Lung (tissue), 12 donors: ENCODE measurements around the gene RRM2. TPM values are rescaled to one million over a fixed set of nuclear protein-coding genes. Genes with fewer than 3 reads are reported as not detected.
A peak's percentile ranks its signal among the peaks of the same experiment; 100 is the strongest.

ENCODE experiments used
- ATAC-seq: fragments of 200-7000 bp; cut with Tn5 transposase; one replicate; pipeline ENCODE4 v1.9.1; 2020; ENCODE audit warnings: moderate number of reproducible peaks; ENCODE audit not compliant: insufficient read depth, low FRiP score
- DNase-seq, 3 donors: peaks; one replicate each; pipeline ENCODE4 v3.0.0-alpha.2; 2013 to 2017
- H3K27ac ChIP-seq, 2 donors: one replicate each; pipeline ENCODE4 v1.5.1; 2013; ENCODE audit warnings: mild to moderate bottlenecking in 2 of 2, moderate library complexity in 2 of 2, control low read depth in 1 of 2, inconsistent platforms in 1 of 2, low read depth in 1 of 2, low read length in 1 of 2
- H3K27me3 ChIP-seq, 3 donors: one replicate each; pipeline ENCODE4 v1.5.1; 2013; ENCODE audit warnings: low read length in 2 of 3; ENCODE audit not compliant: control insufficient read depth in 3 of 3, insufficient read depth in 3 of 3
- H3K36me3 ChIP-seq, 4 donors: one replicate each; pipeline ENCODE4 v1.5.1; 2013; ENCODE audit warnings: low read length in 4 of 4, mild to moderate bottlenecking in 1 of 4, moderate library complexity in 1 of 4; ENCODE audit not compliant: control insufficient read depth in 4 of 4, insufficient read depth in 4 of 4
- H3K4me1 ChIP-seq, 5 donors: one replicate each; pipeline ENCODE4 v1.5.1; 2013; ENCODE audit warnings: low read length in 5 of 5, mild to moderate bottlenecking in 2 of 5, moderate library complexity in 1 of 5; ENCODE audit not compliant: control insufficient read depth in 5 of 5, insufficient read depth in 5 of 5
- H3K4me3 ChIP-seq: one replicate; pipeline ENCODE4 v1.5.1; 2013; ENCODE audit warnings: mild to moderate bottlenecking, control low read depth, moderate library complexity
- H3K9ac ChIP-seq, 2 donors: one replicate each; pipeline ENCODE4 v1.5.1; 2013; ENCODE audit warnings: low read length in 2 of 2, control low read depth in 1 of 2; ENCODE audit not compliant: insufficient read depth in 1 of 2
- H3K9me3 ChIP-seq, 4 donors: one replicate each; pipeline ENCODE4 v1.5.1; 2013; ENCODE audit warnings: low read length in 3 of 4, mild to moderate bottlenecking in 1 of 4, moderate library complexity in 1 of 4; ENCODE audit not compliant: control insufficient read depth in 4 of 4, insufficient read depth in 3 of 4
- WGBS, 2 donors: extraction: QIAGEN DNeasy Blood & Tissue Kit; methylation state at CpG; one replicate each; pipeline ENCODE4 v1.1.7; 2013; 5-methylcytosine and 5-hydroxymethylcytosine counted together
- polyA plus RNA-seq, 2 donors: library from polyadenylated mRNA; stranded (reverse); fragments of 200-250 nt; gene quantifications; one replicate each; pipeline ENCODE4 v1.2.1, GENCODE V29; 2013
- total RNA-seq, 2 donors: library from RNA; depleted of rRNA in 1 of 2; stranded (reverse); fragments of >200 nt in 1 of 2; gene quantifications; one replicate each; pipeline ENCODE4 v1.2.1, GENCODE V29; 2014 to 2021
- TF ChIP-seq, protein P1 (sequence below): IDR thresholded peaks from 2 replicates; pipeline ENCODE4 v1.5.1; 2012; ENCODE audit warnings: mild to moderate bottlenecking; ENCODE audit errors: control extremely low read depth, extremely low read depth
- donor health status: control.
- donor health status: control.
- donor health status: Bipolar disorder and iron deficiency.
- donor health status: healthy.
- donor health status: DM: yes; HTN: yes; CAD: no.

The RRM2 gene
- total and polyA plus RNA-seq, 4 donors: 4.8 to 15.6 (median 5.7) TPM

DNA sequence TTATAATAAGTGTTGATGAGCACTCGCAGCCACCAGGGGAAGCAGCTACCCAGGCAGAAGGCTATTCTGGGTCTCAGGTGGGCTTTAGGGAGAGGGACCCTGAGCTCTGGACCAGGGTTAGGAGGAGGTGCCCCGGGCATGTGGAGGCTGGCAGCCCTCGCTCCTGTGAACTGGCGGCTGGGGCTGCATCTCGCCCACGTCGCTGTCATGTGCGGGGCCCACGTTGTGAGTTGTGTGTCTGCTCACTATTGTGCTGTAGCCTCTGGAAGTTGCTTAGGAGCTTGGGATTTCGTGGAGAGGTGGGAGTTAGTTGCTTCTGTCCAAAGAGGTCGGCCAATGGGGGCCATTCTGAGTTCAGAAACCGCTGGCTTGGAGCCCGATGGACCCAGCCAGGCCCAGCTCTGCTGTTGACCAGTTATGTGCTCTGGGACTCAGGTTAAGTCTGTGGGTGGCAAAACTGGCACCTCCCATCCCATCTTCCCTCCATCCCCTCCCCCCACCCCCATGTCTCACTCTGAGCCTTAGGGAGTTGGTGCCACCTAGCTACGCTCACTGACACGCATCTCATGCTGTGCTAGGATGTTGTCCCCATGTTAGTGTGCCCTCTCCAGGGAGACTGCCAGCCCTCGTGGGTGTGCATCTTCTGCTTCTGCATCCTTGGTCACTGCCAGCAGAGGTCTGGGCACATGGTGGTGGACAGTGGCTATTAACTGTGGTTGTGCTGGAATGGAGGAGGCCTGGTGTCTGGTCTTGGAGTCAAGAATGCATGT is 18.5 kb downstream of the RRM2 start:
- Histone ChIP-seq H3K4me3 (no peak overlapping the region), H3K9me3 (no peaks in the 10 kb centered on the region), H3K27me3 (no peaks in the 10 kb centered on the region), H3K9ac (no peak overlapping the region), H3K27ac (no peak overlapping the region), H3K4me1 (peaks cover 0 to 10% (median 0%) of the 10 kb centered on the region in 5 donors), H3K36me3 (peaks cover 0 to 5% (median 0%) of the 10 kb centered on the region in 4 donors)
- no peak for DNase-seq
- TF ChIP-seq, protein P1, sequence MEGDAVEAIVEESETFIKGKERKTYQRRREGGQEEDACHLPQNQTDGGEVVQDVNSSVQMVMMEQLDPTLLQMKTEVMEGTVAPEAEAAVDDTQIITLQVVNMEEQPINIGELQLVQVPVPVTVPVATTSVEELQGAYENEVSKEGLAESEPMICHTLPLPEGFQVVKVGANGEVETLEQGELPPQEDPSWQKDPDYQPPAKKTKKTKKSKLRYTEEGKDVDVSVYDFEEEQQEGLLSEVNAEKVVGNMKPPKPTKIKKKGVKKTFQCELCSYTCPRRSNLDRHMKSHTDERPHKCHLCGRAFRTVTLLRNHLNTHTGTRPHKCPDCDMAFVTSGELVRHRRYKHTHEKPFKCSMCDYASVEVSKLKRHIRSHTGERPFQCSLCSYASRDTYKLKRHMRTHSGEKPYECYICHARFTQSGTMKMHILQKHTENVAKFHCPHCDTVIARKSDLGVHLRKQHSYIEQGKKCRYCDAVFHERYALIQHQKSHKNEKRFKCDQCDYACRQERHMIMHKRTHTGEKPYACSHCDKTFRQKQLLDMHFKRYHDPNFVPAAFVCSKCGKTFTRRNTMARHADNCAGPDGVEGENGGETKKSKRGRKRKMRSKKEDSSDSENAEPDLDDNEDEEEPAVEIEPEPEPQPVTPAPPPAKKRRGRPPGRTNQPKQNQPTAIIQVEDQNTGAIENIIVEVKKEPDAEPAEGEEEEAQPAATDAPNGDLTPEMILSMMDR: no peak
- WGBS, 2 donors: 94% methylated on average over 16 of the region's 16 CpGs
- ATAC-seq: no peak

DNA sequence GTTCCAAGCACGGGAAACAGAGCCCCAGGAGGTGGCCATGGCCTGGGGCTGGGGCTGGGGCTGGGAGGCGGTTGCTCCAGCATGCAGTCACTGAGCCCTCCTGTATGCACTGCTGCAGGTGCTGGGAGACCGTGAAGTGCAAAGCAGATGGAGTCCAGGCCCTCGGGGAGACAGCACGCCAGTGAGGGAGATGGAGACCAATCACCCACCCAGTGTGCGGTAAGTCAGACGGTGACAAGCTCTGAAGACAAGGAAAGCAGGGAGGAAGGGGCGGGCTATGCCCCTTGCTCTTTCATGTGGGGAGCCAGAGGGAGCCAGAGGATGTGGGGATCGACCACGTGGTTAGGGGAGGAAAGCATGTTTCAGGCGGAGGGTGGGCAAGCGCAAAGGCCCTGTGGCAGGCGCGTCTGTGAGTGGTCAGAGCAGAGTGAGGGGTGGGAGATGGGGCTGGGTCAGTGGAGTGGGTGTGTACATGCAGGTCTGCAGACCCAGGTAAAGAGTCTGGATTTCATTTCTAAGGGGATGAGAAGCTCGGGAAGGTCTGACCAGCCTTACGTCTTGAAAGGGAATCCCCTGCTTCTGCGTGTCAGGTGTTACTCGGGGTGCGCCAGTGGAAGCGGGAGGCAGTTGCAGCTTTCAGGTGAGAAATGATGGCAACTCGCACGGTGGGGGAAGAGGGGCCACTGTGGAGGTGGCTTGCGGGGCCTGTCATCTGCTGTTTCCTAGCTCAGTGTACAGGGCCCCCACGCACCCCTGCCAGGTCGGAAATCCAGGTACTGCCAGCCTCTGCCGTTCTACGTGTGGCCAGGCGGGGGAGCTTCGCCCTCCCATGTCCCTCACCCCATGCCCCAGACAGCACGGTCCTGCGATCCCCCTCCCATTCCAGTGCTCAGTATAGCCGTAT is 19.4 kb downstream of the RRM2 start:
- Histone ChIP-seq H3K27me3 (no peaks in the 10 kb centered on the region), H3K4me3 (no peak overlapping the region), H3K36me3 (peaks cover 0 to 5% (median 0%) of the 10 kb centered on the region in 4 donors), H3K9me3 (no peaks in the 10 kb centered on the region), H3K4me1 (peaks cover 0 to 10% (median 0%) of the 10 kb centered on the region in 5 donors), H3K9ac (no peak overlapping the region), H3K27ac (no peak overlapping the region)
- ATAC-seq (no peak), DNase-seq (no peak)
- TF ChIP-seq, protein P1: peak; percentile 4
- WGBS, 2 donors: 80 to 83% methylated on average over 32 of the region's 32 CpGs

DNA sequence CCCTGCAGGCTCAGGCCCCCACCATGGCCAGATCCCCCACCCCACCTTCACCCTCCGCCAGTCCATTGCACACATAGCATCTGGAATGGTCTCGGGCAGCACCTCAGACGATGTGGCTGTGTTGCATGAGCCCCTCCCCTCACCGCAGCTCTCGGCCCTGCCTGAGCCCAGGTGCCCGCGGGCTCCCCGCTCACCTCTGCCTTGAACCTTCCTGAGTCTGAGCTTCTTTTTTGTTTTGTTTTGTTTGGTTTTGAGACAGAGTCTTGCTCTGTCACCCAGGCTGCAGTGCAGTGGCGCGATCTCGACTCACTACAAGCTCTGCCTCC is 20.1 kb downstream of the RRM2 start:
- DNase-seq: no peak
- no peak overlapping the region for H3K9ac ChIP-seq
- H3K4me3 ChIP-seq: no peak overlapping the region
- TF ChIP-seq, protein P1: no peak
- no peaks in the 10 kb centered on the region for H3K27me3 ChIP-seq
- ATAC-seq: no peak
- peaks cover 0 to 10% (median 0%) of the 10 kb centered on the region in 5 donors for H3K4me1 ChIP-seq
- peaks cover 0 to 5% (median 0%) of the 10 kb centered on the region in 4 donors for H3K36me3 ChIP-seq
- no peak overlapping the region for H3K27ac ChIP-seq
- WGBS, 2 donors: 96 to 97% methylated on average over 11 of the region's 11 CpGs
- H3K9me3 ChIP-seq: no peaks in the 10 kb centered on the region
